ENCODE data around the gene PRDM2.

DNA sequence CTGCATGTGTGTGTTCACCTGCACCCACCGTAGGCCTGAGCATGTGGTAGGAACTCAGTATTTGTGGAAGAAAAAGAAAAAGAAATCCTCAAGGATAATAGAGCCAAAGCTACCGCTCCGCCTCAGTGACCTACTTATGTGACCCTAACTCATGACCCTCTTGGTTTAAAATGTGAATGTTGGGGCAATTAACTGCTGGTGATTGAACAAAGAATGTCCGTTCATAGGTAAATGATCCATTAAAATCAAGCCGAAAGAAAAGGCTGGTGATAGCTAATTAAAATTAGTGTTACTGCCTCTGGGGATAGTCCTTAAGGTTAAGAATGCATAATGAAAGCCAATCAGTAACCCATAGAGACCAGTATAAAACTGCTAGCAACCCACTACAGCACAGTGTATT is 98.1 kb downstream of the PRDM2 start:
- no peak for TF ChIP-seq POLR2A (IDR thresholded peaks at IDR 0.05)
- TF ChIP-seq, protein P1, sequence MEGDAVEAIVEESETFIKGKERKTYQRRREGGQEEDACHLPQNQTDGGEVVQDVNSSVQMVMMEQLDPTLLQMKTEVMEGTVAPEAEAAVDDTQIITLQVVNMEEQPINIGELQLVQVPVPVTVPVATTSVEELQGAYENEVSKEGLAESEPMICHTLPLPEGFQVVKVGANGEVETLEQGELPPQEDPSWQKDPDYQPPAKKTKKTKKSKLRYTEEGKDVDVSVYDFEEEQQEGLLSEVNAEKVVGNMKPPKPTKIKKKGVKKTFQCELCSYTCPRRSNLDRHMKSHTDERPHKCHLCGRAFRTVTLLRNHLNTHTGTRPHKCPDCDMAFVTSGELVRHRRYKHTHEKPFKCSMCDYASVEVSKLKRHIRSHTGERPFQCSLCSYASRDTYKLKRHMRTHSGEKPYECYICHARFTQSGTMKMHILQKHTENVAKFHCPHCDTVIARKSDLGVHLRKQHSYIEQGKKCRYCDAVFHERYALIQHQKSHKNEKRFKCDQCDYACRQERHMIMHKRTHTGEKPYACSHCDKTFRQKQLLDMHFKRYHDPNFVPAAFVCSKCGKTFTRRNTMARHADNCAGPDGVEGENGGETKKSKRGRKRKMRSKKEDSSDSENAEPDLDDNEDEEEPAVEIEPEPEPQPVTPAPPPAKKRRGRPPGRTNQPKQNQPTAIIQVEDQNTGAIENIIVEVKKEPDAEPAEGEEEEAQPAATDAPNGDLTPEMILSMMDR (IDR thresholded peaks at IDR 0.05): no peak
